OCI-LY1 (cell line): ENCODE measurements around the gene ZHX3.
A peak's percentile ranks its signal among the peaks of the same experiment; 100 is the strongest.

ENCODE experiments used
- CTCF ChIP-seq: fragments of 200-600 bp; sonication (generic), shearing (Covaris generic); IDR thresholded peaks from 2 replicates; pipeline ENCODE4 v1.5.1; 2017; ENCODE audit warnings: mild to moderate bottlenecking, antibody characterized with exemption, low read length, moderate library complexity, mixed read lengths
- EZH2 ChIP-seq: fragments of 200-600 bp; sonication (generic), shearing (Covaris generic); IDR thresholded peaks from 2 replicates; pipeline ENCODE4 v1.8.0; 2017; ENCODE audit warnings: borderline replicate concordance, mixed run types, mild to moderate bottlenecking, antibody characterized with exemption, low read length, moderate library complexity, mixed read lengths

DNA sequence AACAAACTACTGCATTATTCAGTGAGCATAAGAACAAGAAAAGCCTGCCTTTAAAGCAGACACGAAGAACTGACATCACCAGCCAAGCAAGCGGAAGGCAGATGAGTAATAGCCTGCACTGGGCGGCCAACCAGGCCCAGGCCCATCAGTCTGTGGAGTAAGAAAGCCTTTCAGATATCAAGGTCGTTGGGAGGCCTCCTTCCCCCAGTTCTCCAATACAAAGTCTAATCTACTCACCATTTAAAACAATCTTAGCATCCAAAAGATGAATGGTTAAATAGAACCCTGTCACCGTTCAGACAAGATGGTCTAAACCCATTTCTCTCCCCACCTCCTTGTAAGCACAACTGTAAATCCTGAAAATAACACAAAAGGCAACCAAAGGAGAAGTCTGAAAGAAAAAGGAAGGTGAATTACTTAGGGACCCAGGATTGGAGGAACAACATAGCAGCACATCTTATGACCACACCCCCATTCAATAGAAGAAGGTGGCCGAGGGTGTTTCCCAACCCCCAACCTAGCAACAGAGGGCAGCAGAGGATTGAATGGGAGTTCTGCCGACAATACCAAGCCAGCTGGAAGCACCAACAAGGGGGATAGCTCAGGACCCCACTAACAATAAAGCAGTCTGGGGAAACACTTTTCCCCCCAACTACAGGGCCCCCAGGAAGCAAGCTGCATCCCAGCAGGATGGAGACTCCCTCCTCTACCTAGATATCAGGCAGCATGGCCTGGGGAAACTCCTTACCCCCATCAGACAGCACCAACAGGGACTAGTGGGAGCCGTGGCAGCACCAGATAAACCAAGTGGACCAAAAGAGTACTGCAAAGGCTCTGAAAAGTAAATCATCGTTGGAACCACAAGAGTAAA, 67.9 kb downstream of the ZHX3 start:
- TF ChIP-seq EZH2 (no peak), CTCF (peak; percentile 45; the same call in 1 of the 2 replicates)
